Measurements from ENCODE around the gene PPP2R2D. TPM values are rescaled to one million over a fixed set of nuclear protein-coding genes. Genes with fewer than 3 reads are reported as not detected.

The PPP2R2D gene
- total and polyA plus RNA-seq, 8 donors, result 15.6 to 96.7 (median 36.9) TPM

DNA sequence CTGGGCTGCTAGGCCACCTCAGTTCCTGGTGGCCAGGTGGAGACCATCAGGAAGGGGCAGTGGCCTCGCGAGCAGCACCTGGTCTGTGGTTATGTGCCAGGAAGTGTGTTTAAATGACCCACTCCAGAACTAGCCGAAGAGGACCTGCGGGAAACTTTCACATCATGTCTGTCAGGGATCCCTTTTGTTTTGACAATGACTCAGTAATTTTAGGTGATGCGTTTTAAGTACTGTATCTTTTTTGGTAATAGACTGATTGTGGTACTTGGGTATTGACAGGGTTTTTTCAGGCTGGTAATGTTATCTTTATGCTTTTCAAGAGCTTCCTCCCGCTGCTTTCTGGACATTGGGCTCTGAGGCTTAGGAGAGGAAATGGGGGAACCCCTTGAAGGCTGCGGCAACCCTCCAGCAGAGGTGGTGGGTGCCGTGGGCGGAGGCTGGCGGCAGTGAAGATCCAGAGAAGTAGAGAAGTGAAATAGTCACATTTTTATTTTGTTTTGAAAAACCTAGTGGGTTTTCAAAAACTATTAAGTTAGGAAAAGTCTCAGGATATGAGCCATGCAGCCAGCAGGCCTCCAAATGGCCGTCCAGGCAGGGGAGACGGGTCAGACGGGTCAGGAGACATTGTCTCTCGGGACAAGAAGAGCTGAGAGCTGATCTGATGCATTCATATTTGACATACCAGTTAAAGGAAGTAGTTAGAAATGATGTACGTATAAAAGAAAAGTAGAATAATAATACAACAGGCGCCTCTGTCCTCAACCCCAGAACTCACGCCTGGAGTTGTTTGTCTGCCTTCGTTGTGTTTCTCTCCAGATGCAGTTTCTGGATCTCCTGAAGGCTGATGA, 27.7 kb downstream of the PPP2R2D start:
- Histone ChIP-seq H3K4me1 (peaks cover 13 to 65% (median 41%) of the 10 kb centered on the region in 4 donors), H3K27me3 (no peaks in the 10 kb centered on the region), H3K4me3 (no peak overlapping the region), H3K36me3 (no peaks in the 10 kb centered on the region), H3K9me3 (peaks cover 0 to 13% (median 2%) of the 10 kb centered on the region in 4 donors), H3K27ac (peak overlapping the region in 1 of 5 donors; percentile 0)
- peak in 1 of 2 donors; percentile 24 for DNase-seq
- no peak for TF ChIP-seq EP300 (IDR thresholded peaks at IDR 0.05)
- TF ChIP-seq, protein P1, sequence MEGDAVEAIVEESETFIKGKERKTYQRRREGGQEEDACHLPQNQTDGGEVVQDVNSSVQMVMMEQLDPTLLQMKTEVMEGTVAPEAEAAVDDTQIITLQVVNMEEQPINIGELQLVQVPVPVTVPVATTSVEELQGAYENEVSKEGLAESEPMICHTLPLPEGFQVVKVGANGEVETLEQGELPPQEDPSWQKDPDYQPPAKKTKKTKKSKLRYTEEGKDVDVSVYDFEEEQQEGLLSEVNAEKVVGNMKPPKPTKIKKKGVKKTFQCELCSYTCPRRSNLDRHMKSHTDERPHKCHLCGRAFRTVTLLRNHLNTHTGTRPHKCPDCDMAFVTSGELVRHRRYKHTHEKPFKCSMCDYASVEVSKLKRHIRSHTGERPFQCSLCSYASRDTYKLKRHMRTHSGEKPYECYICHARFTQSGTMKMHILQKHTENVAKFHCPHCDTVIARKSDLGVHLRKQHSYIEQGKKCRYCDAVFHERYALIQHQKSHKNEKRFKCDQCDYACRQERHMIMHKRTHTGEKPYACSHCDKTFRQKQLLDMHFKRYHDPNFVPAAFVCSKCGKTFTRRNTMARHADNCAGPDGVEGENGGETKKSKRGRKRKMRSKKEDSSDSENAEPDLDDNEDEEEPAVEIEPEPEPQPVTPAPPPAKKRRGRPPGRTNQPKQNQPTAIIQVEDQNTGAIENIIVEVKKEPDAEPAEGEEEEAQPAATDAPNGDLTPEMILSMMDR (IDR thresholded peaks at IDR 0.05), result no peak
- TF ChIP-seq POLR2AphosphoS5 (IDR thresholded peaks at IDR 0.05), result no peak
- no peak for TF ChIP-seq POLR2A (IDR thresholded peaks at IDR 0.05)
- intact Hi-C loops (cut with DNase I; ENCODE audit: low total_unique reads), result no loop called here
- 72 to 87% (median 79%) methylated on average over 18 of the region's 18 CpGs for WGBS, 5 donors

DNA sequence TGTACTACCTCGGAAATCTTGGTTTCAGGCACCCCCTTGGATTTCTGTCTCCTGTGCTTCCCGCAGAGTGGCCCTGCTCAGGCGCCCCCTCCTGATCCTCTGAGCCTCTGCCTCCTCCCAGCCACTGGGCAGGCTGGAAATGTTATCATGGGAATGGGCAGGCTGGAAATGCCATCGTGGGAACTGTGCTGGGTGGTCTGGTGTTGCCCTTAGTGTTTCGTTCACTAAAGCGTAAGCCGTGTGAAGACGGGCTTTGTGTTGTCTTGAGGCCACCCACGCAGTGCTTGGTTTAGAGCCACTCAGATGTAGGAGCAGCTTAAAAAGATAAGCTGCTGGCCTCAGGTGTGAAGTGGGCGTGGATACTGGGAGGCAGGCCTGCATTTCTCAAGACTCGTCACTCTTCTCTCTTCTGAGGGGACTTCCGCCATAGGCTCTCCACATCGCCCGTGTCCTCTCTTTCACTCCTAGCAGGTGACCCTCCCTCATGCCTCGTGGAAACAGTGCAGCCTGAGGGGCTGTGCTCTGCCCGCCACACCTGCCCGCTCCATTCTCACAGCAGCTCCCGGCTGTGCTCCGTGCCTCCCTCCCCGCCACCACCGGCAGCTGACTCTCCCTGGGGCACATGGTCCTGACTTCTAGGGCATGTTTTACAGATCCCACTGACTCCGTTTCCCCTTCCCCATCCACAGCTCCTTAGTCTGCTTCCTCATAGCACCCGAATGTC, 28.5 kb downstream of the PPP2R2D start:
- H3K9me3 ChIP-seq, result peaks cover 0 to 13% (median 2%) of the 10 kb centered on the region in 4 donors
- no peak overlapping the region for H3K27ac ChIP-seq
- 76 to 85% (median 81%) methylated on average over 21 to 23 of the region's 23 CpGs for WGBS, 5 donors
- H3K27me3 ChIP-seq, result no peaks in the 10 kb centered on the region
- peaks cover 13 to 69% (median 41%) of the 10 kb centered on the region in 4 donors for H3K4me1 ChIP-seq
- peaks cover 0 to 2% (median under 1%) of the 10 kb centered on the region in 4 donors for H3K36me3 ChIP-seq
- intact Hi-C loops (cut with DNase I; ENCODE audit: low total_unique reads), result no loop called here
- TF ChIP-seq, protein P1 (IDR thresholded peaks at IDR 0.05), result no peak
- TF ChIP-seq POLR2A (IDR thresholded peaks at IDR 0.05), result no peak
- no peak for TF ChIP-seq EP300 (IDR thresholded peaks at IDR 0.05)
- TF ChIP-seq POLR2AphosphoS5 (IDR thresholded peaks at IDR 0.05), result no peak
- H3K4me3 ChIP-seq, result no peak overlapping the region
- DNase-seq, result peak in 1 of 2 donors; percentile 24

DNA sequence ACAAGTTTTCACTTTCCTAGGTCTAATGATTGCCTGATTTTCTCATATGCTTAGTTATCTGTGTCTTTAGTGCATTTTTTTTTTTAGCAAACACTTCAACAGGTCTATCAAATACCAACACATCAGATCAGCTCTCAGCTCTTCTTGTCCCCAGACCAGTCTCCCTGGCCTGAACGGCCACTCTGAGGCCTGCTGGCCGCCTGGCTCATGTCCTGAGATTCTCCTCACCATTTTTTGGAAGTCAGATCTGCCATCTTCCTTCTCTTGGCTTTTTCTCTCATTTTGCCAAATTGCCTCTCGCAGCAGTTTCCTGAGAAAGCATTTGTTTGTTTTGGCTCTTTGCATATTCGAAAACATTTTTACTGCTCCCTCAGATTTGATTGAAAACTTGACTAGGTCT, 29.3 kb downstream of the PPP2R2D start:
- peaks cover 0 to 11% (median 9%) of the 10 kb centered on the region in 4 donors for H3K36me3 ChIP-seq
- no peak overlapping the region for H3K27ac ChIP-seq
- WGBS, 5 donors, result 77 to 88% (median 80%) methylated on average over 4 of the region's 4 CpGs
- H3K4me3 ChIP-seq, result no peak overlapping the region
- no peak for TF ChIP-seq EP300 (IDR thresholded peaks at IDR 0.05)
- TF ChIP-seq, protein P1 (IDR thresholded peaks at IDR 0.05), result no peak
- no peak for TF ChIP-seq POLR2A (IDR thresholded peaks at IDR 0.05)
- TF ChIP-seq POLR2AphosphoS5 (IDR thresholded peaks at IDR 0.05), result no peak
- no peaks in the 10 kb centered on the region for H3K27me3 ChIP-seq
- peaks cover 0 to 8% (median 2%) of the 10 kb centered on the region in 4 donors for H3K9me3 ChIP-seq
- H3K4me1 ChIP-seq, result peaks cover 13 to 69% (median 41%) of the 10 kb centered on the region in 4 donors
- intact Hi-C loops (cut with DNase I; ENCODE audit: low total_unique reads), result no loop called here
- DNase-seq, result peak in 1 of 2 donors; percentile 14

DNA sequence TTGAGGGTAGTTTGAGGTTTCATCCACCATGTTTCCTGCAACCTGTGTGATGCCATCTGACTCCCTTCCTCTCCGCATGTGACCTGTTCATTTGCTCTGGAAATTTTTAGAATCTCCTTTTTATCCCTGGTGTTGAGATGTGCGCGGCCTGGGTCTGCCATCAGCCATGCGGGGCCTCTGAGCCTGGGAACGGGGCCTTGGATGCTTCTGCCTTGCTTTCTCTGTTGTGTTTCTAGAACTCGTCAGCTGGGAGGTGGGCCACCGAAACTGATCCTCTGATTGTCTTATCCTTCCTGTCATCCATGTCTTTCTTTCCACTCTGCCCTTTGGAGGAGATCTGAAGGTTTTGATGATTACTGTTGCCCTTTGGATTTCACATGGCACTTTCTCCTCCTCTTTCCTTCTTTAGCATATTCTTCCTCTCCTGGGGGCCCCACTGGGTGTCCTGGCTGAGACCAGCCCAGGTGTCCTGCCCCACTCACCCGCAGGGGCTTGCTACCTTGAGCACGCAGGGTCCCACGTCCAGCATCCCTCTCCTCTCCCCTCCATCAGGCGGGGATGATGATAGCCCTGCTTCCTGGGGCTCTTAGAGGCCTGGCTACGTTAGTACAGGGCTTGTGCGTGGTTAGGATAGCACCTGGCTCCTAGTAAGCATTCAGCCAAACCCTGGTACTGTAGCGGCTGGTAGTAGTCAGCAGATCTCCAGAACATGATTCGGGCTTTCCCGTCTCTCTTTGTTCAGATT, 29.9 kb downstream of the PPP2R2D start:
- TF ChIP-seq POLR2AphosphoS5 (IDR thresholded peaks at IDR 0.05) (no peak), POLR2A (IDR thresholded peaks at IDR 0.05) (no peak), EP300 (IDR thresholded peaks at IDR 0.05) (no peak)
- TF ChIP-seq, protein P1 (IDR thresholded peaks at IDR 0.05), result no peak
- intact Hi-C loops (cut with DNase I; ENCODE audit: low total_unique reads), result no loop called here
- 93 to 96% (median 95%) methylated on average over 16 of the region's 16 CpGs for WGBS, 5 donors

More for the DNA sequence above, 29.9 kb downstream of the PPP2R2D start:
- H3K36me3 ChIP-seq, result peaks cover under 1 to 17% (median 16%) of the 10 kb centered on the region in 4 donors
- H3K27me3 ChIP-seq, result no peaks in the 10 kb centered on the region
- H3K27ac ChIP-seq, result peak overlapping the region in 2 of 5 donors; percentile 1 to 67
- peaks cover 13 to 69% (median 41%) of the 10 kb centered on the region in 4 donors for H3K4me1 ChIP-seq
- DNase-seq, result no peak
- H3K9me3 ChIP-seq, result peaks cover 0 to 2% (median under 1%) of the 10 kb centered on the region in 4 donors
- no peak overlapping the region for H3K4me3 ChIP-seq

All from stomach (tissue), 9 donors.